Astrocyte of the cerebellum (primary cell): ENCODE results near the gene PRPF8.
A peak's percentile ranks its signal among the peaks of the same experiment; 100 is the strongest.

ENCODE experiments used
- DNase-seq: peaks from one replicate; pipeline ENCODE4 v3.0.0-alpha.2; 2011; ENCODE audit warnings: low read depth
- H3K4me3 ChIP-seq: 2 replicates; pipeline ENCODE4 v1.5.1; 2011; ENCODE audit warnings: mild to moderate bottlenecking, low read depth, low read length, moderate library complexity
- CTCF ChIP-seq: IDR thresholded peaks from 2 replicates; pipeline ENCODE4 v1.5.1; 2012; ENCODE audit warnings: low read length, low read depth, moderate library complexity, mild to moderate bottlenecking; ENCODE audit errors: missing control alignments
- in situ Hi-C: cut with HindIII; loops from 2 replicates; pipeline ENCODE4 v1.10.0; 2017; ENCODE audit warnings: low sequenced_read_pairs

Gene PRPF8

DNA sequence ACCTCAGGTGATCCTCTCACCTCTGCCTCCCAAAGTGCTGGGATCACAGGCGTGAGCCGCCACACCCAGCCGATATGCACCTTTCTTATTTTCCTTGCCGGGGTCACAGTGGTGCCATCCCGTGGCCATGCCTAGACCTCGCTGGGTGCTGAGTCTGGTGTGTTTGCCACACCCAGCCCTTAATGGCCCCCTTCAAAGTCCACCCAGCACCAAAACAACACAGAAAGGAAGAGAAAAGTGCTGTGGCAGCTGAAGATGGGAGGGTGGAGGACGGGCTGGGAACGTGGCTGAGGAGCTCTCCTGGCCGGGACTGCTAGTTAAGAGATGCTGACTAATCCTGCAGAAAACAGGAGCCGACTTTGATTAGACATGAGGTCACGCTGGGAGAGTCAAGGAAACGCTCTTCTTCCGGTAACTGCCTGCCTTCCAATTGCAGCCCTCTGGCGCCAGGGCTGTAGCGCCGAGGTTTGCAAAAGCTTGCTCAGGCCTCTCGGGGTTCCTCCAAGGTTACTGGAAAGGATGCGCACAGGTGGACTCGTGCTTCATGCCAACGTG, 67.0 kb downstream of the PRPF8 start:
- H3K4me3 ChIP-seq: no peak overlapping the region
- in situ Hi-C loops: no loop called here
- no peak for TF ChIP-seq CTCF
- DNase-seq: peak; percentile 49

GRCh38 chr17:1616101-1616500, 68.6 kb downstream of the PRPF8 start:
- no peak overlapping the region for H3K4me3 ChIP-seq
- no peak for TF ChIP-seq CTCF
- in situ Hi-C loops: no loop called here
- DNase-seq: no peak

GRCh38 chr17:1612400-1612799, 72.3 kb downstream of the PRPF8 start:
- in situ Hi-C loops: no loop called here
- TF ChIP-seq CTCF: no peak
- DNase-seq: no peak
- H3K4me3 ChIP-seq: no peak overlapping the region

- in situ Hi-C loops: no loop called here
- no peak overlapping the region for H3K4me3 ChIP-seq
- no peak for DNase-seq
- no peak for TF ChIP-seq CTCF
Measured at GRCh38 chr17:1611715-1612114, 73.0 kb downstream of the PRPF8 start.

DNA sequence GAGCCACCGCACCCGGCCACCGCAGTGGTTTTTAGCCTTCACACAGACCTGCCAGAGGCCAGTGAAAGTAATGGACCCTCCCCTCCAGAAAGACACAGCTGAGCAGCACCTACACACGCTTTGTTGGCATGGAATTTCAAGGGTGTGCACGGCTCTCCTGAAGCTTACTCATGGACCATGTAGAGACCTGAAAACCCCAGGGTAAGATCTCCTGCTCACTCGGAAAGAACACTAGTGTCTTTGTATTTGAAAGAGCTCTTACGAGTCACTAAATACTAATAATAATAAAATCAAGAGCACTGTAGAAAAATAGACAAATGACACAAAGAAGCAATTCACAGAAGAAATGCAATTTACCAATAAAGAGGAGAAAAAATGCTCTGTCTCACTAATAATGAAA, 76.0 kb downstream of the PRPF8 start:
- no peak for DNase-seq
- H3K4me3 ChIP-seq: no peak overlapping the region
- TF ChIP-seq CTCF: no peak
- in situ Hi-C loops: no loop called here

DNA sequence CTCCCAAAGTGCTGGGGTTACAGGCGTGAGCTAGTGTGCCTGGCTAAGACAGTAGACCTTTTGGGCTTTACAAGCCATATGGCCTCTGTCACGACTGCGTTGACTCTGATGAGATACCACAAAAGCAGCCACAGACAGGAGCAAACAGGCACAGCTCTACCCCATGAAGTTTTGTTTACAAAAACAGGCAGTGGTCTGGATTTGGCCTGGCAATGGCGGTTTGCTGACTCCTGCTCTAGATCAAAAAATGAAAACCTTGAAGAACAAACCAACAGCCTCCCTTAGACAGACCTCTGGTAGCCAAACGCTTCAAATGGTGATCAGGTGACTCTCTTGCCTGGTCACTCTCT, 76.7 kb downstream of the PRPF8 start:
- H3K4me3 ChIP-seq: no peak overlapping the region
- no peak for TF ChIP-seq CTCF
- no peak for DNase-seq
- in situ Hi-C loops: no loop called here
